PC-9 (cell line): ENCODE results near the gene DSG2. TPM values are rescaled to one million over a fixed set of nuclear protein-coding genes. Genes with fewer than 3 reads are reported as not detected.

Experiments used
- BruUV-seq: library from RNA; stranded (reverse); fragments of 400-500 nt; replicated peaks from 2 replicates; lab custom pipeline; 2021; lab: Mats Ljungman, UMichigan
- CTCF ChIA-PET: fragments of 300-600 bp; sonication (Branson Sonifier 250); formaldehyde crosslinking; loops from one replicate; lab custom pipeline; 2022; ENCODE audit warnings: antibody characterized with exemption; lab: Charles Lee
- POLR2A ChIA-PET: fragments of 300-600 bp; sonication (Branson Sonifier 250); formaldehyde crosslinking; loops from one replicate; lab custom pipeline; 2022; ENCODE audit warnings: antibody characterized with exemption; ENCODE audit not compliant: unreplicated experiment; lab: Charles Lee
- DNase-seq, 2 experiments: peaks; one replicate each; pipeline versions ENCODE4 v3.0.0 to v3.0.0-alpha.2; 2015 to 2022; ENCODE audit warnings: mixed read lengths in 1 of 2
- H2AFZ ChIP-seq: fragments of 200-600 bp; sonication (generic); 2 replicates; pipeline ENCODE4 v1.8.1; 2017; ENCODE audit warnings: antibody characterized with exemption
- H3F3A ChIP-seq: fragments of 200-600 bp; sonication (generic); 2 replicates; pipeline ENCODE4 v1.8.1; 2017; ENCODE audit warnings: antibody characterized with exemption, mild to moderate bottlenecking, low read depth; ENCODE audit not compliant: insufficient read depth
- H3K27ac ChIP-seq: fragments of 200-600 bp; sonication (generic); 2 replicates; pipeline ENCODE4 v1.6.1; 2016; ENCODE audit warnings: mixed run types
- H3K27me3 ChIP-seq: fragments of 200-600 bp; sonication (generic); 2 replicates; pipeline ENCODE4 v1.6.1; 2016; ENCODE audit warnings: low read depth, mixed run types; ENCODE audit not compliant: insufficient read depth
- H3K36me3 ChIP-seq: fragments of 200-600 bp; sonication (generic); 2 replicates; pipeline ENCODE4 v1.6.1; 2016; ENCODE audit warnings: low read depth, mixed run types
- H3K4me1 ChIP-seq: fragments of 200-600 bp; sonication (generic); replicated peaks from 2 replicates; pipeline ENCODE4 v1.6.1; 2016; ENCODE audit warnings: mixed run types; ENCODE audit not compliant: insufficient read depth
- H3K4me2 ChIP-seq: fragments of 200-600 bp; sonication (generic); 2 replicates; pipeline ENCODE4 v1.6.1; 2017; ENCODE audit warnings: mixed run types
- H3K4me3 ChIP-seq: fragments of 200-600 bp; sonication (generic); 2 replicates; pipeline ENCODE4 v1.6.1; 2016; ENCODE audit warnings: mixed run types
- H3K79me2 ChIP-seq: fragments of 200-600 bp; sonication (generic); 2 replicates; pipeline ENCODE4 v1.6.1; 2017; ENCODE audit warnings: low read depth, mixed run types
- H3K9me2 ChIP-seq: fragments of 200-600 bp; sonication (generic); 2 replicates; pipeline ENCODE4 v1.8.1; 2017; ENCODE audit warnings: mild to moderate bottlenecking; ENCODE audit not compliant: insufficient read depth
- H3K9me3 ChIP-seq: fragments of 200-600 bp; sonication (generic); 2 replicates; pipeline ENCODE4 v1.8.1; 2016; ENCODE audit warnings: low read depth; ENCODE audit not compliant: insufficient read depth
- H4K20me1 ChIP-seq: fragments of 200-600 bp; sonication (generic); 2 replicates; pipeline ENCODE4 v1.8.1; 2017; ENCODE audit not compliant: insufficient read depth
- CTCF ChIP-seq: fragments of 200-600 bp; sonication (generic); conservative IDR thresholded peaks from 2 replicates; pipeline ENCODE4 v1.6.1; 2017; ENCODE audit warnings: mixed run types, antibody characterized with exemption, mild to moderate bottlenecking, moderate library complexity
- EZH2 ChIP-seq: fragments of 200-600 bp; sonication (generic); IDR thresholded peaks from 2 replicates; pipeline ENCODE4 v1.8.0; 2017; ENCODE audit warnings: antibody characterized with exemption, low read depth
- intact Hi-C: fragments of 100-400 bp; cut with micrococcal nuclease; formaldehyde crosslinking; loops from one replicate; pipeline ENCODE4 v1.10.0; 2022; ENCODE audit not compliant: unreplicated experiment
- total RNA-seq: library from RNA; stranded (reverse); gene quantifications from 2 replicates; pipeline ENCODE4 v1.2.3, GENCODE V29; 2021

The DSG2 gene
- total RNA-seq, 1 experiment from 2014 or later, result 90.1 TPM

DNA sequence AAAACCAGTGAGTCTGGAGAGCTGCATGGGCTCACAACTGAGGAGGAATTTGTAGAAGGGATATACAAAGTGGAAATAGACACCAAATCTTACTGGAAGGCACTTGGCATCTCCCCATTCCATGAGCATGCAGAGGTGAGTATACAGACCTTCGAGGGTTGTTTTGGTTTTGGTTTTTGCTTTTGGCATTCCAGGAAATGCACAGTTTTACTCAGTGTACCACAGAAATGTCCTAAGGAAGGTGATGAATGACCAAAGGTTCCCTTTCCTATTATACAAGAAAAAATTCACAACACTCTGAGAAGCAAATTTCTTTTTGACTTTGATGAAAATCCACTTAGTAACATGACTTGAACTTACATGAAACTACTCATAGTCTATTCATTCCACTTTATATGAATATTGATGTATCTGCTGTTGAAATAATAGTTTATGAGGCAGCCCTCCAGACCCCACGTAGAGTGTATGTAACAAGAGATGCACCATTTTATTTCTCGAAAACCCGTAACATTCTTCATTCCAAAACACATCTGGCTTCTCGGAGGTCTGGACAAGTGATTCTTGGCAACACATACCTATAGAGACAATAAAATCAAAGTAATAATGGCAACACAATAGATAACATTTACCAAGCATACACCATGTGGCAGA lies 97.3 kb downstream of the DSG2 start:
- Histone ChIP-seq H3K9me2 (no peaks in the 10 kb centered on the region), H3K4me1 (no peaks in the 10 kb centered on the region), H3K4me2 (no peak overlapping the region), H4K20me1 (no peaks in the 10 kb centered on the region), H3K9me3 (no peaks in the 10 kb centered on the region), H3K27me3 (no peaks in the 10 kb centered on the region), H3K36me3 (no peaks in the 10 kb centered on the region), H3K4me3 (no peak overlapping the region), H3K79me2 (no peaks in the 10 kb centered on the region), H3K27ac (no peak overlapping the region), H3F3A (no peaks in the 10 kb centered on the region), H2AFZ (no peak overlapping the region)
- ChIA-PET CTCF (no interaction called here), POLR2A (no interaction called here)
- DNase-seq, result no peak
- no peak for TF ChIP-seq CTCF
- no peak for TF ChIP-seq EZH2
- intact Hi-C loops, result no loop called here
- BruUV-seq, result no TSS peak

DNA sequence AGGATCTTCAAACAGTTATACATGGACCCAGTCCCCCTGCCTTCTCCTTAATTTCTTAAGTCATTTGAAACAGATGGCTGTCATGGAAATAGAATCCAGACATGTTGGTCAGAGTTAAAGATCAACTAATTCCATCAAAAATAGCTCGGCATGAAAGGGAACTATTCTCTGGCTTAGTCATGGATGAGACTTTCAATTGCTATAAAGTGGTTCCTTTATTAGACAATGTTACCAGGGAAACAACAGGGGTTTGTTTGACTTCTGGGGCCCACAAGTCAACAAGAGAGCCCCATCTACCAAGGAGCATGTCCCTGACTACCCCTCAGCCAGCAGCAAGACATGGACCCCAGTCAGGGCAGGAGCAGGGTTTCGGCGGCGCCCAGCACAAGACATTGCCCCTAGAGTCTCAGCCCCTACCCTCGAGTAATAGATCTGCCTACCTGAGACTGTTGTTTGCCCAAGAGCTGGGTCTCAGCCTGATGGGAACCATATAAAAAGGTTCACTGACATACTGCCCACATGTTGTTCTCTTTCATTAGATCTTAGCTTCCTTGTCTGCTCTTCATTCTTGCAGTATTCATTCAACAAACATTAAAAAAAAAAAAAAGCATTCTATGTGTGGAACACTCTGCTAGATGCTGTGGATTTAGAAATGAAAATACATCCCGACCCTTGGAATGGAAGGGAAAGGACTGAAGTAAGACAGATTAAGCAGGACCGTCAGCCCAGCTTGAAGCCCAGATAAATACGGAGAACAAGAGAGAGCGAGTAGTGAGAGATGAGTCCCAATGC lies 98.3 kb downstream of the DSG2 start:
- H3K4me1 ChIP-seq, result no peaks in the 10 kb centered on the region
- no peak overlapping the region for H3K27ac ChIP-seq
- TF ChIP-seq EZH2 (no peak), CTCF (no peak)
- no peaks in the 10 kb centered on the region for H3K27me3 ChIP-seq
- no peaks in the 10 kb centered on the region for H3K9me3 ChIP-seq
- H3F3A ChIP-seq, result no peaks in the 10 kb centered on the region
- H3K36me3 ChIP-seq, result no peaks in the 10 kb centered on the region
- H3K9me2 ChIP-seq, result no peaks in the 10 kb centered on the region
- no peak overlapping the region for H2AFZ ChIP-seq
- POLR2A ChIA-PET, result no interaction called here
- no peak overlapping the region for H3K4me2 ChIP-seq
- CTCF ChIA-PET, result no interaction called here
- BruUV-seq, result no TSS peak
- intact Hi-C loops, result no loop called here
- DNase-seq, result no peak
- H4K20me1 ChIP-seq, result no peaks in the 10 kb centered on the region
- no peak overlapping the region for H3K4me3 ChIP-seq
- no peaks in the 10 kb centered on the region for H3K79me2 ChIP-seq

DNA sequence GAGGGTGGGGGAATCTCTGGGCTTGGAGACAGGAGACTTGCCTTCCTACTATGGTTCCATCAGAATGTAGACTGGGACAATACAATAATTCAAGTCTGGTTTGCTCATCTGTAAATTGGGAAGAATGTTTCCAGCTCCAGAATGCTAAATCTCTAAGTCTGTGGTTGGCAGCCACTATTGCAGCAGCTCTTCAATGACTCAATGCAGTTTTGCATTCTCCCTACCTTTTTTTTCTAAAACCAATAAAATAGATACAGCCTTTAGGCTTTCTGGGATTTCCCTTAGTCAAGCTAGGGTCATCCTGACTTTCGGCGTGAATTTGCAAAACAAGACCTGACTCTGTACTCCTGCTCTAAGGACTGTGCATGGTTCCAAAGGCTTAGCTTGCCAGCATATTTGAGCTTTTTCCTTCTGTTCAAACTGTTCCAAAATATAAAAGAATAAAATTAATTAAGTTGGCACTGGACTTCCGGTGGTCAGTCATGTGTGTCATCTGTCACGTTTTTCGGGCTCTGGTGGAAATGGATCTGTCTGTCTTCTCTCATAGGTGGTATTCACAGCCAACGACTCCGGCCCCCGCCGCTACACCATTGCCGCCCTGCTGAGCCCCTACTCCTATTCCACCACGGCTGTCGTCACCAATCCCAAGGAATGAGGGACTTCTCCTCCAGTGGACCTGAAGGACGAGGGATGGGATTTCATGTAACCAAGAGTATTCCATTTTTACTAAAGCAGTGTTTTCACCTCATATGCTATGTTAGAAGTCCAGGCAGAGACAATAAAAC lies 100.2 kb downstream of the DSG2 start:
- Histone ChIP-seq H4K20me1 (no peaks in the 10 kb centered on the region), H3K36me3 (no peaks in the 10 kb centered on the region), H3K27me3 (no peaks in the 10 kb centered on the region), H3K4me1 (no peaks in the 10 kb centered on the region), H3K4me3 (no peak overlapping the region), H3K9me2 (no peaks in the 10 kb centered on the region), H2AFZ (no peak overlapping the region), H3K9me3 (no peaks in the 10 kb centered on the region), H3K79me2 (no peaks in the 10 kb centered on the region), H3K27ac (no peak overlapping the region), H3K4me2 (no peak overlapping the region), H3F3A (no peaks in the 10 kb centered on the region)
- ChIA-PET POLR2A (no interaction called here), CTCF (no interaction called here)
- no TSS peak for BruUV-seq
- intact Hi-C loops, result no loop called here
- TF ChIP-seq CTCF, result no peak
- no peak for TF ChIP-seq EZH2
- no peak for DNase-seq

Other genes with a start within 250 kb of the DSG2 start
- not detected in 2 replicates for gene DSG1, start 180.0 kb upstream of the DSG2 start, total RNA-seq
- gene DSG4, start 121.4 kb upstream of the DSG2 start, total RNA-seq, result not detected in 2 replicates
- 0.10 and 0.13 TPM in 2 replicates for gene DSG3, start 50.4 kb upstream of the DSG2 start, total RNA-seq
- gene TTR, start 93.7 kb downstream of the DSG2 start, total RNA-seq, result not detected in 2 replicates
- 3.0 and 5.3 TPM in 2 replicates for gene B4GALT6, start 186.4 kb downstream of the DSG2 start, total RNA-seq